Memory B cell (primary cell): Measurements from ENCODE around the gene ACVR2B.
A peak's percentile ranks its signal among the peaks of the same experiment; 100 is the strongest.
"Not testable (repeated sequence)": the region's sequence is repeated elsewhere in the genome, so short reads cannot be mapped to it uniquely, and the experiment has no call there.

Experiments used
- ATAC-seq: fragments of 150-1000 bp; cut with Tn5 transposase; 2 replicates; pipeline ENCODE4 v1.10.0; 2021; ENCODE audit warnings: low read depth, mild to moderate bottlenecking, moderate library complexity
- DNase-seq, 2 donors: peaks; one replicate each; pipeline ENCODE4 v3.0.0; 2022; ENCODE audit warnings: low spot score in 2 of 2
- H3K27ac Mint-ChIP-seq: one replicate; pipeline ENCODE4 v1.8.0; 2022; ENCODE audit warnings: mild to moderate bottlenecking, moderate library complexity, mixed read lengths
- H3K27me3 Mint-ChIP-seq: one replicate; pipeline ENCODE4 v1.8.0; 2022; ENCODE audit warnings: mixed read lengths
- H3K36me3 Mint-ChIP-seq: one replicate; pipeline ENCODE4 v1.8.0; 2022; ENCODE audit warnings: mild to moderate bottlenecking, mixed read lengths
- H3K4me1 Mint-ChIP-seq: one replicate; pipeline ENCODE4 v1.8.0; 2022; ENCODE audit warnings: mixed read lengths
- H3K4me3 Mint-ChIP-seq: one replicate; pipeline ENCODE4 v1.8.0; 2022; ENCODE audit warnings: mild to moderate bottlenecking, moderate library complexity, mixed read lengths
- H3K9me3 Mint-ChIP-seq: one replicate; pipeline ENCODE4 v1.8.0; 2022; ENCODE audit warnings: mixed read lengths

Gene ACVR2B

DNA sequence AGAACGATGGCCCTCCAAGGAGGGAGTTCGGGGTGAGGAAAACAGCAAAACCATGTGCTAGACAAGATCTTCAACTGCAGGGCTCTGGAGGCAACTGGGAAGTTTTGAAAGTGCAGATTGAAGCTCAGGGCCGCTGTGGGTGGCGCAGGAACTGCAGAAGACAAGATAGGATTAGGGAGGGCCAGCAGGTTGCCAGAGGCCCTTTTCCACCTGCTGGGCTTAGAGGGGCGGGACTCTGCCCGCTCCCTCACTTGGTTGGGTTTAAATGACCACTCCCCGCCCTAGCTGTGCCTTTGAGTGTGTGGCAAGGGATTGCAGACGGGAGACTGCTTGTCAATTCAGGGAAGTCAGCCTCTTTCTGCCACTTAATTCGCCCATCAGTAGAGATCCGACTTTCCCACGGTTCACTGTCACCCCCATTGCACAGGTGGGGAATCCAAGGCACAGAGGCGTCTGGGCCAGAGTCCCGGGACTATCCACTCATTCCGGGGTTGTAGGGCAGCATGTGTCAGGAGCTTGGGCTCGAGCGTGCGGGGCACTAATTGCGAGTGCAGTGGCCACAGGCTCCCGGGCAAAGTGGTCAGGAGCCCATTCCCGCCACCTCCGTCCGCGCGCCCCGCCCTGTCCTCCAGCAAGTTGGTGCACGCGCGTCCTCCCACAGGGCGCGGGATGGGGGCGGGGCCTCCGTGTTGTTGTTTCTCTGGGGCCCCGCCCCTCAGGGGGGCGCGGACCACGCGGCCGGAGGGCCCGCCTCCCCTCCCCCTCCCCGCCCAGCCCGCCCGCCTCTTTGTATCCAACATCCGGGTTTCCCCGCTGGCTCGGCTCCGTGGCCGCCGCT, at the start of gene ACVR2B:
Gene ACVR2B (plus strand): TSS at position 816 of the 838 bp plus-strand sequence. CDS start 433 bp downstream, outside the sequence.
- peak; percentile 54 for ATAC-seq
- H3K27me3 Mint-ChIP-seq, result peaks cover 11% of the 10 kb centered on the region
- no peaks in the 10 kb centered on the region for H3K9me3 Mint-ChIP-seq
- no peaks in the 10 kb centered on the region for H3K36me3 Mint-ChIP-seq
- no peak for DNase-seq
- peak within 1 kb of the TSS; percentile 45 for H3K27ac Mint-ChIP-seq
- H3K4me3 Mint-ChIP-seq, result peak within 1 kb of the TSS; percentile 88
- H3K4me1 Mint-ChIP-seq, result peaks cover 14% of the 10 kb centered on the region

- ATAC-seq (no peak), DNase-seq (no peak)
- H3K4me3 Mint-ChIP-seq, result no peak overlapping the region
- no peak overlapping the region for H3K27ac Mint-ChIP-seq
- peaks cover 2% of the 10 kb centered on the region for H3K36me3 Mint-ChIP-seq
- H3K27me3 Mint-ChIP-seq, result no peaks in the 10 kb centered on the region
- H3K9me3 Mint-ChIP-seq, result peaks cover 1% of the 10 kb centered on the region
- H3K4me1 Mint-ChIP-seq, result no peaks in the 10 kb centered on the region
These were observed 49.4 kb upstream of the ACVR2B start for GRCh38 chr3:38404286-38404685.

GRCh38 chr3:38411591-38411990, 42.1 kb upstream of the ACVR2B start:
- no peak for DNase-seq
- Mint-ChIP-seq H3K27ac (no peak overlapping the region), H3K27me3 (peaks cover 7% of the 10 kb centered on the region), H3K9me3 (peaks cover 1% of the 10 kb centered on the region), H3K36me3 (peaks cover 2% of the 10 kb centered on the region), H3K4me3 (no peak overlapping the region), H3K4me1 (no peaks in the 10 kb centered on the region)
- ATAC-seq, result no peak

DNA sequence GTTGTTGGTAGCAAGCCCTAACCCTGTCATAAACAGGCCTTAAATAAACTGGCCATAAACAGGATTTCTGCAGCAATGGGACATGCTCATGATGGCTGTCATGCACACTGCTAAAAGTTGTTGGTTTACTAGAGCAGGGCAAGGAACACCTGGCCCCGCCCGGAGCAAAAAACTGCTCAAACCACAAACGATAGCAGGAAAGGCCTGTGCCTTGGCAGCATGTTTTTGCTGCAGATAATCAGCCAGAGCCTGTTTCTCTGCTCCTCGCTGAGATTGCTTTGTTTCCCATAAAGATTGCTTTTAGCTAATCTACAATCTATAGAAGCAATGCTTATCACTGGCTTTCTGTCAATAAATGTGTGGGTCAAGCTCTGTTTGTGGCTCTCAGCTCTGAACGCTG, 32.9 kb upstream of the ACVR2B start:
- not testable (repeated sequence) for H3K4me1 Mint-ChIP-seq, DNase-seq, H3K27me3 Mint-ChIP-seq, H3K36me3 Mint-ChIP-seq, H3K4me3 Mint-ChIP-seq, H3K27ac Mint-ChIP-seq, ATAC-seq, H3K9me3 Mint-ChIP-seq

DNA sequence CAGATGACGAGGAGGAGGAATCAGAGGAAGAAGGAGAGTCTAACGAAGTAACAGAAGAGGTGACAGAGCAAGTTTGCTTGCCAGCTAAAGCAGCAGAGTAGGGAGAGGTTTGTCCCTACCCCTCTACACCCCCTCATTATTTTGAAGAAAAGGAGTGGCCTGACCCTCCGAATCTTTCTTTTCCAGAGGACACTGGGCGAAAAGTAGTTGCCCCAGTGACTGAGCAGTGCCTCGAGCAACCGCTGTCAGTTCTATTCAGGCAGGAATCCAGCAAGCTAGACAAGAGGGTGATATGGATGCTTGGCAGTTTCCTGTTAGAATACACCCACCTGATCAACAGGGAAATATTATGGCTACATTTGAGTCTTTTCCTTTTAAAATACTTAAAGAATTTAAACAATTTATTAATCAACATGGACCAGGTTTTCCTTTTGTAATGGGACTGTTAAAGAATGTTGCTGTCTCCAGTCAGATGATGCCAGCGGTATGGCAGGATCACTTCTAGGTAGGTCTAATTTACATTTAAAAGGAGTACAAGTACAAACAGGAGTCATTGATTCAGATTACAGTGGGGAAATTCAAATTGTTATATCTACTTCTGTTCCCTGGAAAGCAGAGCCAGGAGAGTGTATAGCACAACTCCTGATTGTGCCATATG, 31.9 kb upstream of the ACVR2B start:
- DNase-seq, result no peak
- Mint-ChIP-seq H3K4me3 (no peak overlapping the region), H3K36me3 (no peaks in the 10 kb centered on the region), H3K9me3 (no peaks in the 10 kb centered on the region), H3K27ac (no peak overlapping the region), H3K27me3 (peaks cover 8% of the 10 kb centered on the region), H3K4me1 (no peaks in the 10 kb centered on the region)
- no peak for ATAC-seq

DNA sequence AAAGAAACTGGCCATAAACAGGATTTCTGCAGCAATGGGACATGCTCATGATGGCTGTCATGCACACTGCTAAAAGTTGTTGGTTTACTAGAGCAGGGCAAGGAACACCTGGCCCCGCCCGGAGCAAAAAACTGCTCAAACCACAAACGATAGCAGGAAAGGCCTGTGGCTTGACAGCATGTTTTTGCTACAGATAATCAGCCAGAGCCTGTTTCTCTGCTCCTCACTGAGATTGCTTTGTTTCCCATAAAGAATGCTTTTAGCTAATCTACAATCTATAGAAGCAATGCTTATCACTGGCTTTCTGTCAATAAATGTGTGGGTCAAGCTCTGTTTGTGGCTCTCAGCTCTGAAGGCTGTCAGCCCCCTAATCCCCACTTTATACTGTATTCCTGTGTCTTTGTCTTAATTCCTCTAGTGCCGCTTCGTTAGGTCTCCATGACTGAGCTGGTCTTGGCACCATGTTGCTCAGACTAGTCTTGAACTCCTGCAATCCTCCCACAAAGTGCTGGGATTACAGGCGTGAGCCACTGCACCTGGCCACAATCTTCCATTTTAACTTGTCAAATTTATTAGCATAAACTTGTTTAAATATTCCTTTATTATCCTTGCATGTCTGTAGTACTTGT, 26.8 kb upstream of the ACVR2B start:
- not testable (repeated sequence) for ATAC-seq, DNase-seq, H3K4me1 Mint-ChIP-seq, H3K4me3 Mint-ChIP-seq, H3K36me3 Mint-ChIP-seq, H3K27ac Mint-ChIP-seq, H3K9me3 Mint-ChIP-seq, H3K27me3 Mint-ChIP-seq

GRCh38 chr3:38432871-38433658, 20.6 kb upstream of the ACVR2B start:
- not testable (repeated sequence) for ATAC-seq, DNase-seq, H3K4me1 Mint-ChIP-seq, H3K27me3 Mint-ChIP-seq, H3K36me3 Mint-ChIP-seq, H3K4me3 Mint-ChIP-seq, H3K27ac Mint-ChIP-seq
- peaks cover 13% of the 10 kb centered on the region for H3K9me3 Mint-ChIP-seq

GRCh38 chr3:38433661-38434060, 20.0 kb upstream of the ACVR2B start:
- not testable (repeated sequence) for DNase-seq, H3K27me3 Mint-ChIP-seq, H3K4me3 Mint-ChIP-seq, H3K4me1 Mint-ChIP-seq, ATAC-seq, H3K36me3 Mint-ChIP-seq, H3K27ac Mint-ChIP-seq
- peaks cover 13% of the 10 kb centered on the region for H3K9me3 Mint-ChIP-seq

DNA sequence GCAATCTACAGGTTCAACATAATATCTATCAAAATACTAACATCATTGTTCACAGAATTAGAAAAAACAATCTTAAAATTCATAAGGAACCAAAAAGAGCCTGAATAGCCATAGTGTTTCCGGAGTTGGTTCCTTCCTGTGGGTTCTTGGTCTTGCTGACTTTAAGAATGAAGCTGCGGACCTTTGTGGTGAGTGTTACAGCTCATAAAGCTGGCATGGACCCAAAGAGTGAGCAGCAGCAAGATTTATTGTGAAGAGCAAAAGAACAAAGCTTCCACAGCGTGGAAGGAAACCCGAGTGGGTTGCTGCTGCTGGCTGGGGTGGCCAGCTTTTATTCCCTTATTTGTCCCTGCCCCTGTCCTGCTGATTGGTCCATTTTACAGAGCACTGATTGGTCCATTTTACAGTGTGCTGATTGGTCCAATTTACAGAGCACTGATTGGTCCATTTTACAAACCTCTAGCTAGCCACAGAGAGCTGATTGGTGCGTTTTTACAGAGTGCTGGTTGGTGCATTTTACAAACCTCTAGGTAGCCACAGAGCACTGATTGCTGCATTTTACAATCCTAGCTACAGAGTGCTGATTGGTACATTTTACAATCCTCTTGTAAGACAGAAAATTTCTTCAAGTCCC, 15.1 kb upstream of the ACVR2B start:
- DNase-seq, H3K27me3 Mint-ChIP-seq, H3K27ac Mint-ChIP-seq, H3K4me3 Mint-ChIP-seq, H3K4me1 Mint-ChIP-seq, ATAC-seq, H3K36me3 Mint-ChIP-seq: not testable (repeated sequence)
- H3K9me3 Mint-ChIP-seq, result peaks cover 16% of the 10 kb centered on the region

GRCh38 chr3:38443205-38443604, 10.5 kb upstream of the ACVR2B start:
- ATAC-seq, H3K4me3 Mint-ChIP-seq, H3K27me3 Mint-ChIP-seq, H3K36me3 Mint-ChIP-seq, H3K9me3 Mint-ChIP-seq, DNase-seq, H3K4me1 Mint-ChIP-seq, H3K27ac Mint-ChIP-seq: not testable (repeated sequence)

GRCh38 chr3:38446085-38446686, 7.5 kb upstream of the ACVR2B start:
- Mint-ChIP-seq H3K36me3 (no peaks in the 10 kb centered on the region), H3K4me1 (no peaks in the 10 kb centered on the region), H3K27ac (no peak overlapping the region), H3K4me3 (no peak overlapping the region), H3K9me3 (no peaks in the 10 kb centered on the region), H3K27me3 (peaks cover 11% of the 10 kb centered on the region)
- DNase-seq (no peak), ATAC-seq (no peak)

GRCh38 chr3:38446812-38447211, 6.9 kb upstream of the ACVR2B start:
- Mint-ChIP-seq H3K27me3 (peaks cover 13% of the 10 kb centered on the region), H3K27ac (no peak overlapping the region), H3K4me3 (no peak overlapping the region), H3K36me3 (no peaks in the 10 kb centered on the region), H3K4me1 (no peaks in the 10 kb centered on the region), H3K9me3 (no peaks in the 10 kb centered on the region)
- DNase-seq, result no peak
- ATAC-seq, result no peak

DNA sequence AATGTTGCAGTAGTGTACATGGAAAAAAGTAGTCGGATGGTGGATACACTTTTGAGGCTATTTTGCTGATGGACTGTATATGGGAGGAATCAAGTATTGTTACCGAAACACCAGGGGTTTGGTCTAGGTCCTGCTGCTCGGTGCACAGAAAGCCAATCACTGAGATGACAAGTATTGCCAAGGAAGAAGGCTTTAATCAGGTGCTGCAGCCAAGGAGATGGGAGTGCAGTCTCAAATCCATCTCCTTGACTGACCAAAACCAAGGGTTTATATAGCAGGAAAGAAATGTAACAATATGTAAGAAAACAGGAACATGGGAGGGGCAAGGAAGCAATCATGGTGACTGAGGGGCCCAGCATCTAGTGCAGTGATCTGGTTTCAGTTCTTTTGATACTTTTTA, 2.8 kb upstream of the ACVR2B start:
- DNase-seq (no peak), ATAC-seq (no peak)
- Mint-ChIP-seq H3K4me1 (peaks cover 12% of the 10 kb centered on the region), H3K36me3 (no peaks in the 10 kb centered on the region), H3K27me3 (peaks cover 11% of the 10 kb centered on the region), H3K4me3 (no peak overlapping the region), H3K27ac (no peak overlapping the region), H3K9me3 (no peaks in the 10 kb centered on the region)
